HG03575 (cell line): ENCODE measurements around the gene RLN3.

Source experiments
- ATAC-seq: cut with Tn5 transposase; IDR thresholded peaks from one replicate; pipeline ENCODE4 v1.9.1; 2021; ENCODE audit not compliant: unreplicated experiment, insufficient number of reproducible peaks, low FRiP score; ENCODE audit errors: extremely low read depth

The RLN3 gene

GRCh38 chr19:14063105-14063504 is 35.2 kb downstream of the RLN3 start:
- ATAC-seq, result no peak

GRCh38 chr19:14066134-14066533 is 38.2 kb downstream of the RLN3 start:
- no peak for ATAC-seq

GRCh38 chr19:14070268-14071050 is 42.5 kb downstream of the RLN3 start:
- no peak for ATAC-seq

- no peak for ATAC-seq
These were observed 44.8 kb downstream of the RLN3 start, which contains the start of gene MISP3 for GRCh38 chr19:14072535-14073260. MISP3 (plus strand) TSS chr19:14072786; CDS start chr19:14073310, 524 bp downstream.

GRCh38 chr19:14073261-14073924 is 45.4 kb downstream of the RLN3 start:
- no peak for ATAC-seq

GRCh38 chr19:14073925-14074838 is 46.2 kb downstream of the RLN3 start:
- ATAC-seq, result no peak

GRCh38 chr19:14078411-14078810 is 50.5 kb downstream of the RLN3 start:
- ATAC-seq, result no peak
